Thyroid gland (tissue), 4 donors: ENCODE data around the gene KREMEN1. TPM values are rescaled to one million over a fixed set of nuclear protein-coding genes. Genes with fewer than 3 reads are reported as not detected.

Experiments used
- DNase-seq, 2 donors: peaks; one replicate each; pipeline ENCODE4 v3.0.0-alpha.2; 2019
- H3K27ac ChIP-seq, 3 donors: fragments of 200-600 bp; sonication (generic); 1 replicate in 2 of 3; 2 replicates in 1 of 3; pipeline ENCODE4 v1.5.1; 2016 to 2019; ENCODE audit warnings: mild to moderate bottlenecking in 1 of 3, moderate library complexity in 1 of 3
- H3K27me3 ChIP-seq: fragments of 200-600 bp; sonication (generic); one replicate; pipeline ENCODE4 v1.5.1; 2019
- H3K36me3 ChIP-seq, 2 donors: fragments of 200-600 bp; sonication (generic); one replicate each; pipeline ENCODE4 v1.5.1; 2016 to 2019
- H3K4me1 ChIP-seq, 2 donors: fragments of 200-600 bp; sonication (generic); one replicate each; pipeline ENCODE4 v1.5.1; 2017 to 2019
- H3K4me3 ChIP-seq, 3 donors: fragments of 200-600 bp; sonication (generic); replicated peaks in 1 of 3; 1 replicate in 2 of 3; 2 replicates in 1 of 3; pipeline ENCODE4 v1.5.1; 2016; ENCODE audit warnings: mild to moderate bottlenecking in 1 of 3
- H3K9me3 ChIP-seq: fragments of 200-600 bp; sonication (generic); one replicate; pipeline ENCODE4 v1.5.1; 2017
- POLR2A ChIP-seq, 2 donors: fragments of 450-650 bp; IDR thresholded peaks; one replicate each; pipeline ENCODE4 v1.6.1; 2017; ENCODE audit warnings: antibody characterized with exemption in 2 of 2, mild to moderate bottlenecking in 2 of 2, moderate library complexity in 1 of 2
- WGBS, 2 donors: methylation state at CpG; one replicate each; pipeline ENCODE4 v1.1.5; 2017; 5-methylcytosine and 5-hydroxymethylcytosine counted together
- intact Hi-C: fragments of 100-400 bp; cut with DNase I; formaldehyde crosslinking; loops from one replicate; pipeline ENCODE4 v1.15.1; 2023
- total RNA-seq, 4 donors: library from RNA; depleted of rRNA; stranded (reverse); fragments of >200 nt; gene quantifications; one replicate each; pipeline ENCODE4 v1.2.3, GENCODE V29; 2016
- TF ChIP-seq, protein P1 (sequence below), 6 experiments: fragments of 200-600 bp in 3 of 6; fragments of 450-650 bp in 3 of 6; sonication (generic) in 3 of 6; IDR thresholded peaks; one replicate each; pipeline ENCODE4 v1.5.1; 2016 to 2019; ENCODE audit warnings: antibody characterized with exemption in 6 of 6, mild to moderate bottlenecking in 2 of 6, inconsistent platforms in 1 of 6, moderate library complexity in 1 of 6

Gene KREMEN1
- total RNA-seq, 4 donors from 2014 or later = 18.1 to 27.1 (median 25.6) TPM

- Histone ChIP-seq H3K27ac (no peak within 1 kb of the TSS), H3K4me3 (no peak within 1 kb of the TSS), H3K36me3 (no peaks in the 10 kb centered on the region), H3K9me3 (no peaks in the 10 kb centered on the region), H3K27me3 (no peaks in the 10 kb centered on the region), H3K4me1 (peaks cover 0 to 7% of the 10 kb centered on the region in 2 donors)
- 82 to 93% methylated on average over 2 of the region's 2 CpGs for WGBS, 2 donors
- DNase-seq = no peak
- intact Hi-C loops = no loop called here
- TF ChIP-seq POLR2A (IDR thresholded peaks at IDR 0.05) = no peak
These were observed 11.1 kb upstream of the KREMEN1 start, which contains the start of gene C22orf31 for GRCh38 chr22:29061773-29062172. Gene C22orf31 (minus strand): TSS chr22:29061831. CDS start chr22:29061792, 39 bp downstream.

DNA sequence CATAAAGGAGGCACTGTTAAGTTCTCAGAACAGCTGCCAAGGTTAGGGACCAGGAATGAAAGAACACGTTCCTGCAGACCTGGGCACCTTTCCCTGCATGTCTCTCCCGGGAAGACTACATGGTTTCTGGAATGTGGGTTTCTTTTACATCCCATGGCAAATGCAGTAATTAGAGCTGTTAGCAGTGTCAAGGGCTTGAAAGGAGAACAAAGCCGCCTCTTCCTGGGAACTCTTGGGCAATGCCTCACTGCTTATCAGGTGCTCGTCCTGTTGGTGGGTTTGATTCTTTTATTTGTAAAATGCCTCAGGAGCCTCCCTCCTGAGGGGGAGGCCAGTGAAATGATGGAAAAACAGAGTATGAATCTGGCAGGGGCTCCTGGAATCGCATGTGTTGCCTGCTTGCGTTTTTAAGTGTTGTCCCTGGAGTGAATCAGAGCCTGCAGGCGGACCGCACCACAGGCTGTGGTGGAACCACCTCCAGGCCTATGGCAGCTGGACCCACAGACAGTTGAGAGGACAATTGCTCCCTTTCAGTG is 10.5 kb upstream of the KREMEN1 start:
- WGBS, 2 donors = 49 to 60% methylated on average over 8 of the region's 8 CpGs
- TF ChIP-seq POLR2A (IDR thresholded peaks at IDR 0.05) = no peak
- TF ChIP-seq, protein P1, sequence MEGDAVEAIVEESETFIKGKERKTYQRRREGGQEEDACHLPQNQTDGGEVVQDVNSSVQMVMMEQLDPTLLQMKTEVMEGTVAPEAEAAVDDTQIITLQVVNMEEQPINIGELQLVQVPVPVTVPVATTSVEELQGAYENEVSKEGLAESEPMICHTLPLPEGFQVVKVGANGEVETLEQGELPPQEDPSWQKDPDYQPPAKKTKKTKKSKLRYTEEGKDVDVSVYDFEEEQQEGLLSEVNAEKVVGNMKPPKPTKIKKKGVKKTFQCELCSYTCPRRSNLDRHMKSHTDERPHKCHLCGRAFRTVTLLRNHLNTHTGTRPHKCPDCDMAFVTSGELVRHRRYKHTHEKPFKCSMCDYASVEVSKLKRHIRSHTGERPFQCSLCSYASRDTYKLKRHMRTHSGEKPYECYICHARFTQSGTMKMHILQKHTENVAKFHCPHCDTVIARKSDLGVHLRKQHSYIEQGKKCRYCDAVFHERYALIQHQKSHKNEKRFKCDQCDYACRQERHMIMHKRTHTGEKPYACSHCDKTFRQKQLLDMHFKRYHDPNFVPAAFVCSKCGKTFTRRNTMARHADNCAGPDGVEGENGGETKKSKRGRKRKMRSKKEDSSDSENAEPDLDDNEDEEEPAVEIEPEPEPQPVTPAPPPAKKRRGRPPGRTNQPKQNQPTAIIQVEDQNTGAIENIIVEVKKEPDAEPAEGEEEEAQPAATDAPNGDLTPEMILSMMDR (IDR thresholded peaks at IDR 0.05) = no peak
- H3K36me3 ChIP-seq = no peaks in the 10 kb centered on the region
- no peak overlapping the region for H3K27ac ChIP-seq
- DNase-seq = peak; percentile 24 to 32
- intact Hi-C loops = no loop called here
- no peak overlapping the region for H3K4me3 ChIP-seq
- H3K4me1 ChIP-seq = peaks cover 0 to 7% of the 10 kb centered on the region in 2 donors
- no peaks in the 10 kb centered on the region for H3K27me3 ChIP-seq
- H3K9me3 ChIP-seq = no peaks in the 10 kb centered on the region

- 65 to 78% methylated on average over 7 of the region's 7 CpGs for WGBS, 2 donors
- Histone ChIP-seq H3K27me3 (no peaks in the 10 kb centered on the region), H3K4me3 (no peak overlapping the region), H3K9me3 (no peaks in the 10 kb centered on the region), H3K36me3 (no peaks in the 10 kb centered on the region), H3K4me1 (peaks cover 0 to 7% of the 10 kb centered on the region in 2 donors), H3K27ac (no peak overlapping the region)
- no peak for DNase-seq
- intact Hi-C loops = no loop called here
- TF ChIP-seq POLR2A (IDR thresholded peaks at IDR 0.05) = no peak
- TF ChIP-seq, protein P1 (IDR thresholded peaks at IDR 0.05) = no peak
These were observed 7.2 kb upstream of the KREMEN1 start for GRCh38 chr22:29065468-29066190.

GRCh38 chr22:29069463-29069862 is 3.4 kb upstream of the KREMEN1 start:
- Histone ChIP-seq H3K4me1 (peaks cover 15 to 23% of the 10 kb centered on the region in 2 donors), H3K36me3 (no peaks in the 10 kb centered on the region), H3K27me3 (no peaks in the 10 kb centered on the region), H3K9me3 (no peaks in the 10 kb centered on the region), H3K4me3 (no peak overlapping the region), H3K27ac (no peak overlapping the region)
- intact Hi-C loops = no loop called here
- 58 to 78% methylated on average over 4 of the region's 4 CpGs for WGBS, 2 donors
- TF ChIP-seq POLR2A (IDR thresholded peaks at IDR 0.05) = no peak
- TF ChIP-seq, protein P1 (IDR thresholded peaks at IDR 0.05) = no peak
- DNase-seq = peak in 1 of 2 donors; percentile 42

GRCh38 chr22:29070490-29070889 is 2.3 kb upstream of the KREMEN1 start:
- Histone ChIP-seq H3K27me3 (no peaks in the 10 kb centered on the region), H3K27ac (no peak overlapping the region), H3K4me3 (no peak overlapping the region), H3K36me3 (no peaks in the 10 kb centered on the region), H3K4me1 (peaks cover 15 to 27% of the 10 kb centered on the region in 2 donors), H3K9me3 (no peaks in the 10 kb centered on the region)
- intact Hi-C loops = loop anchor here (10.0 kb wide), 1 partner anchor 84 kb away; no protein-coding TSS in a partner anchor
- WGBS, 2 donors = 97 to 98% methylated on average over 4 of the region's 4 CpGs
- DNase-seq = no peak
- no peak for TF ChIP-seq POLR2A (IDR thresholded peaks at IDR 0.05)
- TF ChIP-seq, protein P1 (IDR thresholded peaks at IDR 0.05) = no peak
